Esophagus mucosa (tissue), 1 donor: ENCODE results near the gene AFF2. TPM values are rescaled to one million over a fixed set of nuclear protein-coding genes. Genes with fewer than 3 reads are reported as not detected.

ENCODE experiments used
- ATAC-seq: fragments of 200-7000 bp; cut with Tn5 transposase; one replicate; pipeline ENCODE4 v1.9.1; 2020
- total RNA-seq: library from RNA; stranded (reverse); gene quantifications from one replicate; pipeline ENCODE4 v1.2.4, GENCODE V29; 2023
- donor health status: DM: yes; HTN: yes; CAD: no.

The AFF2 gene
- total RNA-seq, 1 donor from 2014 or later: 0.24 TPM

- no peak for ATAC-seq
These were observed 92.2 kb downstream of the AFF2 start for GRCh38 chrX:148592595-148592994.

DNA sequence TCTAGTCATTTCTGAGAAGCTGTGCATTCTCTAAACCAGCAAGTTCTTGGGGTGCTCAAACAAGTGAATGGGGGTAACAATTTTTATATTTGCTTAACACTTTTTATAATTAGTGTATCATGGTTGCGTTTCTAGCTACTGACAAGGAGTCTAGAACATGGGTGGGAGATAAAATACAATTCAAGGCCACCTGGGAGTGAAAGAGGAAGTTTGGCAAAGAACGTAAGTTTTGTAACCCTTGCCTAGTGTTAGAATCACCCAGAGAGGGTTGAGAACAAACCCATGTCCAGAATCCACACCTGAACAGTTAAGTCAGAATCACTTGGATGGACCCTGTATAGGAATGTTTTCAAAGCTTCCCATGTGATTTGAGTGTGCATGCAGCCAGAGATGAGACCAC lies 92.7 kb downstream of the AFF2 start:
- no peak for ATAC-seq

- ATAC-seq: no peak
These were observed 93.6 kb downstream of the AFF2 start for GRCh38 chrX:148593987-148594386.

DNA sequence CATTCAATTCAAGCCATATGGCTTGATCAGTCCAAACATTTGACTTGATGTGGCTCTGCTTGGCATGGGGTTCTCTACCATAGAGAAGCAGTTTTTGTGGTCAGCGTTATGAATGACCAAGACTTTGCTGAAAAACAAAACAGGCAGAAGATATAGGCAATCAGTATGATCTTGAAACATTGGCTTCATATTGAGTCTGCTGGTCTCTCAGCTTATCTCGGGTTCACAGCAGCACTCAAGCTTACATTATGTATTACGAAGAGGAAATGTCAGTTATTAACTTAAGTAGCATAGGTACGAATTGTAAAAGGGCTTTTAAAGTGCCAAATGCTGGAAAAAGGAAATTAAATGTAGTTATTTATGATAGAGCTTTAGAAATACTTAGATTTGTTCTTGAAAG lies 99.0 kb downstream of the AFF2 start:
- no peak for ATAC-seq

DNA sequence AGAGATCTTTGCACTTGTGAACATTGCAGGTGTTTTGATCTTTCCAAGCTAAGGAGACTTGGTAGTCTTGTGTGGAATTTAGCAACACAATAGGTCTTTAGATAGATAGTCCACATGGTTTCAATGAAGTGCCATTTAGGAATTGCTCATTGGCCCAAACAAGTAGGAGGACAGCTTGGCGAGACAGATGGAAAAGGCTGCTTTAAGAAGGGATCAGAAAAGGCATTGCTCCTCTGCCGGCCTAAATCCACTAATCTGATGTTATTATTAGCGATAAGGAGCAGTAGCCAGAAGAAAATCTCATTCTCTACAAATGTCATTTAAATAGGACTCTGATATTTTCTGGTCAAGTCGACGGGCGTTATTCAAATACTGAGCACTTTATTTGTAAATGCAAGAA lies 99.7 kb downstream of the AFF2 start:
- no peak for ATAC-seq

GRCh38 chrX:148600581-148600980 lies 100.2 kb downstream of the AFF2 start:
- ATAC-seq: no peak

DNA sequence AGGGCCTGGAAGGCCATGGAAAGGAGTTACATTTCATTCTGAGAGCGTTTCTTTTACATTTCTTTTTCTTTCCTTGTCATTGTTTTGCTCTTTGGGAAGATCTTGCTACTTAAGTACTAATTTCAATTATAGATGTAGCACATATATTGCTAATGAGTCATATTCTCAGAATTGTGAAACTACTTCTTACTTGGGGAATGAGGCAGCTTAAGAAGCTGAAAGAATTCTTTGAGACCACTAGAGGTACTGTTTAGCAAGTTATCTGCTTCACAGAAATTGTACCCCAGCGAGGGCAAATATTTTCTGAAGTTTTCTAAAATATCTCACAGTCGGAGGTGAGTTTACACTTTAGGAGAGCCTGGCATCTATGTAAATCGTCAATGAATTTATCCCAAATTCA lies 100.6 kb downstream of the AFF2 start:
- ATAC-seq: no peak

- ATAC-seq: no peak
These were observed 109.3 kb downstream of the AFF2 start for GRCh38 chrX:148609515-148610327.

DNA sequence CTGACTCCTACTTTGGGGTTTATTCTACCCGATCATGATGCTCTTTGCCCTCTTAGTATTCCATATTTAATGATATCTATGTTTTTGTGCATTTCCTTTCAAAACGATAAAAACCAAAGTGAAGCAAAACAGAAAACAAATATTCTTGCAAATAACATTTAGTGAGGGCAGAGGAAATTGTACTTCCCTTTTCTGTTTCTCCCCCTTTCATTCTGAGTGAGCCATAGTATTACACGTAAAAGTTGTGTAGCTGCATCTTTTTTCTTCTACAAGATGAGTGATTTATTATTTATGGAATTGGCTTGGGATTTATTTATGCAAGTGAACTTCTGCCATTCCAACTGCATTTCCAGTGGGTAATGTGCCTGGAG lies 109.9 kb downstream of the AFF2 start:
- ATAC-seq: no peak

- no peak for ATAC-seq
These were observed 111.6 kb downstream of the AFF2 start for GRCh38 chrX:148611993-148612392.

GRCh38 chrX:148612431-148612830 lies 112.0 kb downstream of the AFF2 start:
- ATAC-seq: no peak

DNA sequence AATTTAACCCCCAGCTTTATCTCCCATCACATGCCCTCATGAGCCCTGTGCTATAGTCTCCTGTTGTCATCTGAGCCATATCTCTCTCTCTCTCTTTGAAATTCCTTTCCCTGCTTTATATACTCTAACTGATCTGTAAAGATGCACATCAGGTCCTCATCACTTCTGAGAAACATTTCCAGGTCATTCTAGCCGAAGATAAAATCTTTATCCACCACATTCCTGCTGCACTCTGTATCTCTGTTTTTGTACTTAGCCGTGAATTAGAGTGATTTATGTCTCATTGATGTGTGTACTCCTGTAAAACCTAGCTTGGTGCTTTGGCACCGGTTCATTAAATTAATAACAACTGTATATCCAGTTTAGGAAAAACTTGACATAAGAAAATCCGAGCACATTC lies 113.2 kb downstream of the AFF2 start:
- ATAC-seq: no peak

DNA sequence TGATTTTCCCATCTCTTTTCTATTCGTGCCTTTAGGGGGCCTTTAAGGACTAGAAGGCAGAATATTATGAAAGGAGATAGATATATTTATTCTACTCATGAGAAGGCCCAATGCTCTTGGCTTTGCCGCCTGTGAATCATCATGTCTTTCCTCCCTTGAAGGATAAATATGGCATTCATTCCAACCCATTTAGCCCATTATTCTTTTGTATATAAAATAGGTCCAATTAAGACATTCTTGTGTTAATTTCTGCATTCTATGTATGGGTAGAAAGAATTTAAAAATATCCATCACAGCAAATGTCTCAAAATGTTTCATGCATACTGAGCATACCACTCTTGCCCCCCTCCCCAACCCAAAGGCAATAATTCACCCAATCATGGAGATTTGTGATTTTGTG lies 115.1 kb downstream of the AFF2 start:
- no peak for ATAC-seq

DNA sequence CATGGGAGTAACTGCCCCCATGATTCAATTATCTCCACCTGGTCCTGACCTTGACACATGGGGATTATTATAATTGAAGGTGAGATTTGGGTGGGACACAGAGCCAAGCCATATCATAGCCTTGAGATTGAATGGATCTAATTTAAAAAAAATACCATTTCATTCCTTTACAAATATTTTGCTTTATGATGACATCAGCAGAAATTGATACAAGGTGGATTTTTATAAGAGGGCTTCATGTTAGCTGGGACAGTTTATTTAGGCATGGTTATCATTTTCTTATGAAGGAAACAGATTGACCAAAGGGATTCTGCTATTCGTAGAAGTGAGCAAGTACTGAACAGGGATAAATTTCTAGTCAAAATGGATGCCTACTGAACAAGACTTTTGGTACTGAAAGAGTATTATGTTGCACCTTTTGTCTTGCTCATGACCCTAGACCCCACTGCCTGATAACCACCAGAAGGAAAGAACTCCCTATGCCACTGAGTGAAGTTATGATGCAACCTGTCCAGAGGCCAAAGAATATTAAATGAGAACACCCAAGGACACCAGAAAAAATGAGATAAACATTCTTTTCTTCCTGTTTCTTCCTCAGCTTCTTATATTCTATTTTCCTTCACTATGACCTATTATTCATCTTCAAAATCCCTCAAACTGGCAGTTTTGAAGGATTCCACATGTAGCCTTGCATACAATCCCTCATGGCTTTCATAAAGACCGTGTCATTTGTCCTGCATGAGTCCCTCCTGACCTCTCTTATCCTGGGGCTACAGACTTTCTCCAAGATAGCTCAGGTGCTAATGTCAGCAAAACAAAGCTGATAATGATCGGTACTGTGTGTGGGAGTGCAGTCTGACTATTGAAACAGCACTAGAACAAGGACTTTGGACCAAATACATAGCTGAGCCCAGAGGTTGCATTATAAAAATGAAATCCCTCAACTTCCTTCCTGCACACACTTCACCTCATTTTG lies 118.3 kb downstream of the AFF2 start:
- no peak for ATAC-seq

DNA sequence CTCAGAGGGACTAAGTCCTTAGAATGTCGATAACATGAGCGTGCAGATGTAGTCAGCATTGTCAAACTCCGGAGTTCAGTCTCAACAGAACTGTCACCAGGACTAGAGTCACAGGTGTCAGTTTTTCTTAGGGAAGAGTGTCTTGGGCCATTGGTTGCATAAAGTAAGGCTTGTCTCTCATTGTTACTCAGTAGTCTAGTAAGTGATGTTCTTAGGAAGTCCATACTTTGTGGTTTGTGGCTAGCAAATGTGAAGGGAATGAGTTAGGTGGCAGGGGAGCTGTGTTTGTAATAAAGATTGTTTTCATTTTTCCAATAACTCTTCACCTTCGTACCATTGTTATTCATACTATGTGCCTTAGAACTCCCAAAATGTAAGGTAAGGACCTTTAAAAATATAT lies 119.6 kb downstream of the AFF2 start:
- ATAC-seq: no peak

DNA sequence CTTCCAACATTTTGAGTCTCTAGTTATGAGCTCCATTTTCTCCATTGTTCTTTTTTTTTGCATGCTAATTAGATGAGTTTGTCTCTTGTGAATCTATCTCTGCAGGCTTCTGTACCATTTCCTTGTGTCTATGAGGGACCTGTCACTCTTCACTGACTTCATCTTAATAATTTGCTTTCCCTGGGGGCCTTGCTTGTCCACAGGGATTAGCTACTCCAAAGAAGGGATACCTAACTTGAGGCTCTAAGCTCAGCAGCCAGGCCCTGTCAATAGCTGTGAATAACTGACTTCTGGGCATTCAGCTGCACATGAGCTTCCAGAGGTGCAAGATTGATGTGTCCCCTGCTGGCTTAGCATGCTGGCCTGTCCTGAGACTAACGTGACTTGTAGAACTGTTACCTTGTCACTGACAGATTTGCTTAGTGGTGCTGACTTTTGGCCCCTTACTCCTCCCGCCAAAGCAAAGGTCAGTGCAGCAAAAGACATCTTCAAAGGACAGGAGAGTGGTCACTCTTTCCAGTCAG lies 124.6 kb downstream of the AFF2 start:
- ATAC-seq: no peak

DNA sequence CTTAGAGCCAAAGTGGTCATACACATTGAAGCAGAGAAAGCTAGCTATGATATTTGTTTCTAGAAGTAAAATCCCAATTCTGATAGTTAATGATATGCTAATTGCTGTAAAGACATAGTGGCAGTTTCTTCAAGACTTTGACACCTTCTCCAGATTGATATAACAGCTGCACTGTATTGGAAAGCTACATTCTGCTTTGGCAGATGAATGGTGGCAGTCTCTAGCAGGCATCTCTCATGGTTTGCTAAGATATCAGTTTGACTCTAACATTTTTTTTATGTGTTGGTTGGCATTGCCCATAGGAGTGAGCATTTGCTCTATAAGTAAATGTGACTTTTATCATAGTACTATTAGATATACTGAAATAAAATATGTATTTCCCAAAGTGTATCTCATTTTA lies 128.2 kb downstream of the AFF2 start:
- no peak for ATAC-seq

- ATAC-seq: no peak
These were observed 129.0 kb downstream of the AFF2 start for GRCh38 chrX:148629434-148629833.

- no peak for ATAC-seq
These were observed 132.0 kb downstream of the AFF2 start for GRCh38 chrX:148632444-148632843.

- no peak for ATAC-seq
These were observed 132.9 kb downstream of the AFF2 start for GRCh38 chrX:148633218-148633908.

GRCh38 chrX:148634591-148634990 lies 134.2 kb downstream of the AFF2 start:
- no peak for ATAC-seq

DNA sequence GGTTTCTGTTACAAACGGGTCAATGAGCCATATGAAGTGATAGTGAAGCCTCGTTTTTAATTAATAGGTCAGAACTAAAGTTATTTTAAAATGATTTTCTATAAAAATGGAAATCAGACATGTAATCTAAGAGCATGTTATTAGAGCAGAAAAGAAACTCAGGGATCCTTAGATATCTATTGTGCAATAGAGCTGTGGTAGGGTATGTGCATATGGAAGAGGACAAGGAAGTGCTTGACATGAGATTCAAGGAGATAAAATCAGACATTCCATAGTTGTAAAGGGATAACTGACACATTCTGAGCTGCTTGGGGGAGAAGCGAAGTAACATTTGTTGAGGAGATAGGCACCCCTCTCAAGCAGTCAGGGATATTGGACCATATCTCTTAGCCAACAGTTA lies 143.0 kb downstream of the AFF2 start:
- no peak for ATAC-seq

- no peak for ATAC-seq
These were observed 147.2 kb downstream of the AFF2 start for GRCh38 chrX:148647651-148648050.
